Naive thymus-derived CD4-positive, alpha-beta T cell (primary cell): ENCODE data around the gene PDHX. TPM values are rescaled to one million over a fixed set of nuclear protein-coding genes. Genes with fewer than 3 reads are reported as not detected.
"Not testable (repeated sequence)": the region's sequence is repeated elsewhere in the genome, so short reads cannot be mapped to it uniquely, and the experiment has no call there.

Experiments used
- ATAC-seq: fragments of 150-1000 bp; cut with Tn5 transposase; 2 replicates; pipeline ENCODE4 v1.10.0; 2021; ENCODE audit warnings: mild to moderate bottlenecking, moderate library complexity
- CTCF ChIA-PET: fragments of 350-600 bp; sonication (Branson Sonifier 250); formaldehyde crosslinking; loops from one replicate; lab custom pipeline; 2021; ENCODE audit warnings: antibody characterized with exemption; lab: Charles Lee
- POLR2A ChIA-PET: fragments of 350-600 bp; sonication (Branson Sonifier 250); formaldehyde crosslinking; loops from one replicate; lab custom pipeline; 2021; ENCODE audit warnings: antibody characterized with exemption, inconsistent platforms; lab: Charles Lee
- DNase-seq, 9 donors: peaks; one replicate each; pipeline versions ENCODE4 v3.0.0 to v3.0.0-alpha.2; 2020 to 2022; ENCODE audit warnings: mixed read lengths in 1 of 9
- H3K27ac ChIP-seq: one replicate; pipeline ENCODE4 v1.7.0; 2013; ENCODE audit warnings: mild to moderate bottlenecking, low read depth, low read length, moderate library complexity
- H3K27me3 ChIP-seq, 2 donors: one replicate each; pipeline ENCODE4 v1.7.0; 2013; ENCODE audit warnings: low read length in 2 of 2, mild to moderate bottlenecking in 2 of 2, moderate library complexity in 2 of 2; ENCODE audit not compliant: control insufficient read depth in 2 of 2, insufficient read depth in 2 of 2
- H3K36me3 ChIP-seq, 3 experiments: 1 replicate in 2 of 3; 2 replicates in 1 of 3; pipeline ENCODE4 v1.7.0; 2013; ENCODE audit warnings: low read length in 3 of 3, mild to moderate bottlenecking in 3 of 3, moderate library complexity in 1 of 3; ENCODE audit not compliant: insufficient read depth in 3 of 3, control insufficient read depth in 2 of 3
- H3K4me1 ChIP-seq, 2 donors: one replicate each; pipeline ENCODE4 v1.7.0; 2013; ENCODE audit warnings: low read length in 2 of 2, mild to moderate bottlenecking in 2 of 2, moderate library complexity in 1 of 2; ENCODE audit not compliant: control insufficient read depth in 2 of 2, insufficient read depth in 2 of 2
- H3K4me3 ChIP-seq: 2 replicates; pipeline ENCODE4 v1.7.0; 2013; ENCODE audit warnings: mild to moderate bottlenecking, low read length
- H3K9me3 ChIP-seq, 3 experiments: 1 replicate in 2 of 3; 2 replicates in 1 of 3; pipeline ENCODE4 v1.7.0; 2013; ENCODE audit warnings: low read length in 3 of 3; ENCODE audit not compliant: control insufficient read depth in 2 of 3
- H3K27ac Mint-ChIP-seq, 9 donors: one replicate each; pipeline ENCODE4 v1.8.0; 2020 to 2022; ENCODE audit warnings: mixed read lengths in 9 of 9, mild to moderate bottlenecking in 8 of 9, moderate library complexity in 5 of 9, inconsistent platforms in 2 of 9
- H3K27me3 Mint-ChIP-seq, 5 donors: one replicate each; pipeline ENCODE4 v1.8.0; 2021 to 2022; ENCODE audit warnings: mixed read lengths in 5 of 5, mild to moderate bottlenecking in 1 of 5
- H3K36me3 Mint-ChIP-seq, 5 donors: one replicate each; pipeline ENCODE4 v1.8.0; 2020 to 2022; ENCODE audit warnings: mixed read lengths in 5 of 5, mild to moderate bottlenecking in 3 of 5, inconsistent platforms in 1 of 5
- H3K4me1 Mint-ChIP-seq, 7 donors: one replicate each; pipeline ENCODE4 v1.8.0; 2020 to 2022; ENCODE audit warnings: mixed read lengths in 7 of 7, mild to moderate bottlenecking in 3 of 7, inconsistent platforms in 1 of 7
- H3K4me3 Mint-ChIP-seq, 10 donors: one replicate each; pipeline ENCODE4 v1.8.0; 2020 to 2022; ENCODE audit warnings: mild to moderate bottlenecking in 10 of 10, mixed read lengths in 10 of 10, moderate library complexity in 6 of 10, inconsistent platforms in 2 of 10
- H3K9me3 Mint-ChIP-seq, 11 donors: one replicate each; pipeline ENCODE4 v1.8.0; 2020 to 2022; ENCODE audit warnings: mixed read lengths in 11 of 11, mild to moderate bottlenecking in 4 of 11, inconsistent platforms in 1 of 11, moderate library complexity in 1 of 11
- intact Hi-C, 2 donors: fragments of 100-400 bp; cut with micrococcal nuclease; formaldehyde crosslinking; loops; one replicate each; pipeline ENCODE4 v1.15.1; 2023
- polyA plus RNA-seq, 2 donors: library from polyadenylated mRNA; unstranded; fragments of 300-500 nt; fragmentation: Illumina TruSeq; gene quantifications; one replicate each; pipeline ENCODE4 v1.2.3, GENCODE V29; 2021
- total RNA-seq, 6 experiments: library from RNA in 5 of 6; stranded (reverse) in 5 of 6; gene quantifications; 1 replicate in 5 of 6; 2 replicates in 1 of 6; pipeline ENCODE4 v1.2.3 and lab custom pipeline; 2021 to 2026

Gene PDHX
- total and polyA plus RNA-seq, 7 experiments from 2014 or later = 17.8 to 54.1 (median 26.2) TPM

DNA sequence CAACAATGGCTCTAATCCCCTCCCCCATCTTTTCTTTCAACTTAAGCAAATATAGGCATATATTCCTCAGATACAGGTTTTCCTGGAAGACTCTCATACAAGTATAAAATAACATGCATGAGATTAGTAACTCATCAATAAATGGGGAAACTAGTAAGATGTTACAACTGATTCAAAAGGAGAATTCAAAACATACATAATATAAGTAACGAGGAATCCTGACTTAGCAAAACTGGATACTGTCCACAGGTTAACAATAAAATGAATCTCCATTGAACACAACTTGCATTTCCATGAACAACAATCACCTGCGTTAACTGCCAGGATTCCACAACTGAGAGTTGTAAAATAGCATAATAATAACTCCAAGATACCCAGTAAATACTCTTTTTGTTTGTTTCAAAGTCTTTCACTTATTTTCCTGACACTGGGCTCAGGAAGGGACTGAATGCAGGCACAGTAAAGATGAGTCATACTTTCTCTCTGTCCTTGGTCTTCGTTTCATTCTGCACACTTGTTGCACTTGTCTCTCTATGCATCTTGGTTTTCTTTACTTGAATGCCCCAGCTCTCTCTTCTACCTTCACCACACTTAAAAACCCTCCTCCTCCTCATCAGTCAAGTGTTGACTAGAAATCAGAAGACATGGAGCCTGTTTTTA, 8.4 kb upstream of the PDHX start:
- Histone ChIP-seq H3K4me1 (no peaks in the 10 kb centered on the region), H3K36me3 (no peaks in the 10 kb centered on the region), H3K4me3 (no peak overlapping the region), H3K27ac (no peak overlapping the region), H3K9me3 (peaks cover 0 to 5% (median 5%) of the 10 kb centered on the region in 3 experiments), H3K27me3 (no peaks in the 10 kb centered on the region)
- POLR2A ChIA-PET = no interaction called here
- ATAC-seq (no peak), DNase-seq (no peak)
- H3K9me3 Mint-ChIP-seq = peaks cover 0 to 23% (median 6%) of the 10 kb centered on the region in 11 donors
- peaks cover 12 to 41% (median 26%) of the 10 kb centered on the region in 5 donors for H3K36me3 Mint-ChIP-seq
- H3K27ac Mint-ChIP-seq = no peak overlapping the region
- no peaks in the 10 kb centered on the region for H3K27me3 Mint-ChIP-seq
- CTCF ChIA-PET = no interaction called here
- no peak overlapping the region for H3K4me3 Mint-ChIP-seq
- intact Hi-C loops = no loop called here
- peaks cover 2 to 26% (median 21%) of the 10 kb centered on the region in 7 donors for H3K4me1 Mint-ChIP-seq

DNA sequence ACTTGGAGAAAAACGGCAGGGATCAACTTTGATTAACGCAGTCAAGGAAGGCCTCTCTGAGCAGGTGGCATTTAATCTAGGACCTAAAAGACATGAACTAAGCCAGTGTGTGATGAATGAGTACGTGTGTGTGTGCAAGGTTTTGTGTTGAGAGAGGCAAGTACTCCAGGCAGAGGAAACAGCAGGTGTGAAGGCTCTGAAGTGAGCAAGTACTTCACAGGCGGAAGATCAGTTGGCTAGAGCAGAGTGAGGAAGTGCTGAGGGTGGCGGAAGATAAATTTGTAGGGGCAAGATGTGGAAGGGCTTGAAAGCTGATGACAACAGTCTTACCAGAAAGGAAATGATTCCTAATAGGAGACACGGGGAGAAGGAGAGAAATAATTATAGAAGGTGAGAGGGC, 7.0 kb upstream of the PDHX start:
- peaks cover 12 to 38% (median 18%) of the 10 kb centered on the region in 5 donors for H3K36me3 Mint-ChIP-seq
- Histone ChIP-seq H3K4me3 (no peak overlapping the region), H3K27me3 (no peaks in the 10 kb centered on the region), H3K4me1 (peaks cover 0 to 3% of the 10 kb centered on the region in 2 donors), H3K27ac (no peak overlapping the region), H3K36me3 (no peaks in the 10 kb centered on the region), H3K9me3 (no peaks in the 10 kb centered on the region)
- intact Hi-C loops = no loop called here
- DNase-seq (no peak), ATAC-seq (no peak)
- H3K27me3 Mint-ChIP-seq = no peaks in the 10 kb centered on the region
- no peak overlapping the region for H3K27ac Mint-ChIP-seq
- peaks cover 8 to 35% (median 25%) of the 10 kb centered on the region in 7 donors for H3K4me1 Mint-ChIP-seq
- H3K4me3 Mint-ChIP-seq = no peak overlapping the region
- peaks cover 0 to 12% (median 3%) of the 10 kb centered on the region in 11 donors for H3K9me3 Mint-ChIP-seq
- ChIA-PET POLR2A (no interaction called here), CTCF (interaction anchor here (0.7 to 1.4 kb wide), 2 partner anchors 16 to 17 kb away, joined by 3 read pairs; no protein-coding TSS in a partner anchor)

DNA sequence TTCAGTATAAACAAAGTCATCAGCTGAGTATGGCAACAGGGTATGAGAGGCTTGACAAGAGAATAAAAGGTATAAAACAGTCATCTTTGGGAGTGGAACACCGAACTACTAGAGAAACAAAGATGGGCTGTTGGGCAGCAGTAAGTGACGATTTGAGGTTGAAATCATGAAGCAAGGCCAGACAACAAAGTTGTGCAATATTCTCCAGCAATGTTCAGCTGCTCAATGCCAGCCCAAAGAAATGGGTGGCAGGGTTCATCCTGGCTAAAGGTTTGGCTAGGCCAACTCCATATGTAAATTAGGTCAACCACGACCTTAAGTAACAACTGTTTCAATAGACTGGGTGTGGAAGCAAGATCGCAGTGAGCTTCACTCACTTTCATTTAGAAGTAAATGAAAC, 6.5 kb upstream of the PDHX start:
- no peak overlapping the region for H3K4me3 Mint-ChIP-seq
- no peak overlapping the region for H3K27ac Mint-ChIP-seq
- H3K27me3 Mint-ChIP-seq = no peaks in the 10 kb centered on the region
- peaks cover 1 to 4% of the 10 kb centered on the region in 2 donors for H3K4me1 ChIP-seq
- ATAC-seq (no peak), DNase-seq (no peak)
- H3K9me3 ChIP-seq = no peaks in the 10 kb centered on the region
- intact Hi-C loops = loop anchor here in 1 of 2 donors (10.0 kb wide), 1 partner anchor 1135 kb away; the partner anchor contains the start of gene FBXO3
- peaks cover 9 to 32% (median 24%) of the 10 kb centered on the region in 7 donors for H3K4me1 Mint-ChIP-seq
- no peaks in the 10 kb centered on the region for H3K36me3 ChIP-seq
- ChIA-PET CTCF (interaction anchor here (1.4 kb wide), 1 partner anchor 18 kb away, joined by 3 read pairs; no protein-coding TSS in a partner anchor), POLR2A (interaction anchor here (0.7 to 1.0 kb wide), 2 partner anchors 8 to 29 kb away, joined by 4 read pairs; no protein-coding TSS in a partner anchor)
- no peaks in the 10 kb centered on the region for H3K27me3 ChIP-seq
- no peak overlapping the region for H3K27ac ChIP-seq
- H3K36me3 Mint-ChIP-seq = peaks cover 7 to 32% (median 15%) of the 10 kb centered on the region in 5 donors
- H3K4me3 ChIP-seq = no peak overlapping the region
- H3K9me3 Mint-ChIP-seq = peaks cover 0 to 8% (median 0%) of the 10 kb centered on the region in 11 donors

DNA sequence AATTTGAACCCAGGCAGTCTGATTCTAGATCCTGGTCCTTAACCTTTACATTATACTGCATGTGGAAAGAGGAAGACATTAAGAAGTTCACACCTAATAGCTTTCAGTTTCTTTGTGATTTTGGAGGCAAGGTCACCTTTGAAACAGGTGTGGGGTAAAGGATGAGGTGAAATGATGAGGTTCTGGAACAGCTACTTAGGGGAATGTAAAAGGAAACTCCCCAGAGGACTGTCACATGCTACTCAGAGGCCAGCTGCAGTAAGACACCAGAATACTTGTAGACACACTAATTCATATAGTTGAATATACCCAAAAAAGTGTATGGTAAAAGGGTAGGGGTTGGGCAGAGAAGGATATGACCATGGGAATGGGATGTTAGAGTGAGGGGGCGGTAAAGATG, 5.6 kb upstream of the PDHX start:
- Histone ChIP-seq H3K4me1 (peaks cover 9% of the 10 kb centered on the region in 2 donors), H3K9me3 (no peaks in the 10 kb centered on the region), H3K36me3 (peaks cover 0 to 2% (median 0%) of the 10 kb centered on the region in 3 experiments), H3K27me3 (no peaks in the 10 kb centered on the region), H3K4me3 (no peak overlapping the region), H3K27ac (no peak overlapping the region)
- ChIA-PET POLR2A (interaction anchor here (1.0 kb wide), 1 partner anchor 29 kb away, joined by 4 read pairs; no protein-coding TSS in a partner anchor), CTCF (interaction anchor here (0.7 to 1.4 kb wide), 2 partner anchors 19 to 89 kb away, joined by 3 read pairs; no protein-coding TSS in a partner anchor)
- Mint-ChIP-seq H3K9me3 (peaks cover 0 to 4% (median 0%) of the 10 kb centered on the region in 11 donors), H3K36me3 (peaks cover 6 to 30% (median 18%) of the 10 kb centered on the region in 5 donors), H3K27ac (no peak overlapping the region), H3K4me1 (peaks cover 17 to 35% (median 32%) of the 10 kb centered on the region in 7 donors), H3K27me3 (no peaks in the 10 kb centered on the region), H3K4me3 (no peak overlapping the region)
- DNase-seq = no peak
- no peak for ATAC-seq
- intact Hi-C loops = loop anchor here in 1 of 2 donors (10.0 kb wide), 1 partner anchor 1136 kb away; the partner anchor contains the start of gene FBXO3

DNA sequence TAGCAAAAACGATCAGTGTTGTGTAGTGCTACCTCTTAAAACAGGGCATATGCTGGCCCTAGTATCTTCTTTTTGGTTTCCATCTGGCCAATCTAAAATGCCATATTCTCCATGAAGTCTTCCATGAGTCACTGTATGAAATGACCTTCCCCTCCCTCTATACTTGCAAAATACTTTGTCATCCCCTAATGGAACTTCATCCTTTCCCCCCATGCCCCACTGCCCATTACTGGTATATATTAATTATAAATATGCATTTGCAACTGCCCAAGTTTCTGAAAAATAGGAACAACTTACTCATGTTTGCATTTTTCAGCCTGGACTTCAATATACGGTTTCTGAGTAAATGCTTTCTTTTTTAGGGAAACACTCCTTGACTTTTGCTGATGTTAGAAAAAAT, 4.7 kb upstream of the PDHX start:
- peaks cover 0 to 21% (median 18%) of the 10 kb centered on the region in 5 donors for H3K36me3 Mint-ChIP-seq
- DNase-seq (no peak), ATAC-seq (no peak)
- peaks cover 9% of the 10 kb centered on the region in 2 donors for H3K4me1 ChIP-seq
- H3K36me3 ChIP-seq = peaks cover 0 to 6% (median 0%) of the 10 kb centered on the region in 3 experiments
- H3K9me3 Mint-ChIP-seq = peaks cover 0 to 4% (median 0%) of the 10 kb centered on the region in 11 donors
- no peaks in the 10 kb centered on the region for H3K27me3 Mint-ChIP-seq
- ChIA-PET POLR2A (no interaction called here), CTCF (interaction anchor here (0.7 to 1.2 kb wide), 2 partner anchors 22 to 88 kb away, joined by 3 read pairs; no protein-coding TSS in a partner anchor)
- no peaks in the 10 kb centered on the region for H3K9me3 ChIP-seq
- H3K27ac Mint-ChIP-seq = no peak overlapping the region
- H3K27ac ChIP-seq = no peak overlapping the region
- H3K4me3 ChIP-seq = no peak overlapping the region
- no peak overlapping the region for H3K4me3 Mint-ChIP-seq
- H3K4me1 Mint-ChIP-seq = peaks cover 18 to 39% (median 30%) of the 10 kb centered on the region in 7 donors
- H3K27me3 ChIP-seq = no peaks in the 10 kb centered on the region
- intact Hi-C loops = loop anchor here in 1 of 2 donors (10.0 kb wide), 1 partner anchor 1137 kb away; the partner anchor contains the start of gene FBXO3

DNA sequence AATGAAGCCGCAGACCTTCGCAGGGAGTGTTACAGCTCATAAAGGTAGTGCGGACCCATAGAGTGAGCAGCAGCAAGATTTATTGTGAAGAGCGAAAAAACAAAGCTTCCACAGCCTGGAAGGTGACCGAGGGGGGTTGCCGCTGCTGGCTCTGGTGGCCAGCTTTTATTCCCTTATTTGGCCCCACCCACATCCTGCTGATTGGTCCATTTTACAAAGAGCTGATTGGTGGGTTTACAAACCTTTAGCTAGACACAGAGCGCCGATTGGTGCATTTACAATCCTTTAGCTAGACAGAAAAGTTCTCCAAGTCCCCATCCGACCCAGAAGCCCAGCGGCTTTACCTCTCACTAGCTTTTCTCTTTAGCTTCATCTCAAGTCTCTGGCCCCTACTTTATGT, 2.9 kb upstream of the PDHX start:
- peaks cover 33 to 58% (median 45%) of the 10 kb centered on the region in 7 donors for H3K4me1 Mint-ChIP-seq
- H3K4me3 Mint-ChIP-seq = peak overlapping the region in 4 of 10 donors; percentile 1 to 90 (median 38)
- H3K36me3 ChIP-seq, H3K9me3 ChIP-seq, H3K27me3 ChIP-seq, POLR2A ChIA-PET, H3K9me3 Mint-ChIP-seq, ATAC-seq, CTCF ChIA-PET, DNase-seq, H3K27me3 Mint-ChIP-seq, H3K27ac ChIP-seq, H3K4me3 ChIP-seq: not testable (repeated sequence)
- peaks cover 0 to 21% (median 16%) of the 10 kb centered on the region in 5 donors for H3K36me3 Mint-ChIP-seq
- H3K4me1 ChIP-seq = peaks cover 9 to 18% of the 10 kb centered on the region in 2 donors
- intact Hi-C loops = loop anchor here in 1 of 2 donors (10.0 kb wide), 1 partner anchor 1139 kb away; the partner anchor contains the start of gene FBXO3
- H3K27ac Mint-ChIP-seq = peak overlapping the region in 3 of 9 donors; percentile 13 to 93 (median 22)
